Suprapubic skin (tissue), 3 donors: Measurements from ENCODE around the gene BDKRB1.

Experiments used
- CTCF ChIP-seq, 2 donors: fragments of 200-600 bp in 1 of 2; fragments of 450-650 bp in 1 of 2; sonication (generic) in 1 of 2; IDR thresholded peaks; one replicate each; pipeline ENCODE4 v1.5.1; 2016 to 2019; ENCODE audit warnings: antibody characterized with exemption in 2 of 2, mild to moderate bottlenecking in 1 of 2, moderate library complexity in 1 of 2
- POLR2AphosphoS5 ChIP-seq, 3 donors: sonication (generic); formaldehyde crosslinking; IDR thresholded peaks; one replicate each; pipeline ENCODE4 v1.6.1; 2017; ENCODE audit warnings: antibody characterized with exemption in 3 of 3

DNA sequence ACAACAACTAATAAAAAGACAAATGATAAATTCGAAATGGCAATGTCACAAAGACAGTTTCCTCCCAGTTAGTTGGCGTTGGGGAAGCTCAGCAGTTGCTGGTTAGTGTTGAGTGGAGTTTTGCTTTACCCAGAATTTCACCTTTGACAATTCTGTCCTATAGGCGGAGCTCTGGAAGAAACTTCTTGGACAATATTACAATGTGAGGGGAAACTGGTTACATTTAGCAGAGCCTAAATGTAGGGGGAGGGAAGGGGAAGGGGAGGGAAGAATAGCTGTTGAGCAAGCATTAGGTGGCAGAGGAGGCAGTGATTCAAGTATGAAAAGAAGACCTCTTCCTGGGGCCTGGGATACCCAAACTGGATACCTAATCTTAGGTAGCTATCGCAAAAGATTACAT is 51.4 kb downstream of the BDKRB1 start:
- TF ChIP-seq CTCF (IDR thresholded peaks at IDR 0.05) (no peak), POLR2AphosphoS5 (IDR thresholded peaks at IDR 0.05) (no peak)
